IMR-90 (cell line): Measurements from ENCODE around the gene KCNJ6. TPM values are rescaled to one million over a fixed set of nuclear protein-coding genes. Genes with fewer than 3 reads are reported as not detected.

ENCODE experiments used
- ATAC-seq: fragments of 200-7000 bp; cut with Tn5 transposase; 2 replicates; pipeline ENCODE4 v1.9.1; 2020; ENCODE audit warnings: low read depth, mild to moderate bottlenecking, moderate library complexity
- BruUV-seq: library from RNA; stranded (reverse); fragments of 400-500 nt; replicated peaks from 2 replicates; lab custom pipeline; 2021; lab: Mats Ljungman, UMichigan
- CTCF ChIA-PET: fragments of 300-600 bp; formaldehyde crosslinking; extraction: SDS; loops from one replicate; lab custom pipeline; 2021; ENCODE audit warnings: antibody characterized with exemption; lab: Yijun Ruan, JAX
- POLR2A ChIA-PET: fragments of 300-600 bp; sonication (Branson Sonifier 250); formaldehyde crosslinking; loops from one replicate; lab custom pipeline; 2022; ENCODE audit warnings: antibody characterized with exemption; ENCODE audit not compliant: unreplicated experiment; lab: Charles Lee
- DNase-seq: peaks from one replicate; pipeline ENCODE4 v3.0.0; 2013
- H2AFZ ChIP-seq: replicated peaks from 2 replicates; pipeline ENCODE3; 2013; ENCODE audit warnings: low read length, mild to moderate bottlenecking; ENCODE audit not compliant: poor library complexity
- H2AK5ac ChIP-seq: 2 replicates; pipeline ENCODE4 v1.6.1; 2013; ENCODE audit warnings: low read depth, low read length, inconsistent platforms
- H2AK9ac ChIP-seq: replicated peaks from 2 replicates; pipeline ENCODE3; 2013; ENCODE audit warnings: mild to moderate bottlenecking, low read depth, low read length, moderate library complexity; ENCODE audit not compliant: poor library complexity
- H2BK120ac ChIP-seq: 2 replicates; pipeline ENCODE4 v1.6.1; 2013; ENCODE audit warnings: low read depth, low read length, inconsistent platforms
- H2BK15ac ChIP-seq: 3 replicates; pipeline ENCODE4 v1.6.1; 2013; ENCODE audit warnings: low read depth, low read length, inconsistent platforms
- H2BK20ac ChIP-seq: 2 replicates; pipeline ENCODE4 v1.6.1; 2013; ENCODE audit warnings: low read depth, mild to moderate bottlenecking, inconsistent platforms, low read length, moderate library complexity
- H2BK5ac ChIP-seq: 2 replicates; pipeline ENCODE4 v1.6.1; 2013; ENCODE audit warnings: mild to moderate bottlenecking, low read depth, low read length, inconsistent platforms; ENCODE audit not compliant: poor library complexity, severe bottlenecking
- H3K14ac ChIP-seq: replicated peaks from 2 replicates; pipeline ENCODE4 v1.6.1; 2013; ENCODE audit warnings: low read depth, low read length, inconsistent platforms
- H3K18ac ChIP-seq: 2 replicates; pipeline ENCODE4 v1.6.1; 2013; ENCODE audit warnings: low read depth, low read length, control low read depth
- H3K23ac ChIP-seq: 2 replicates; pipeline ENCODE4 v1.6.1; 2013; ENCODE audit warnings: low read depth, low read length, inconsistent platforms
- H3K27ac ChIP-seq: 2 replicates; pipeline ENCODE4 v1.5.1; 2013; ENCODE audit warnings: mild to moderate bottlenecking, control low read depth, low read length; ENCODE audit not compliant: insufficient read depth
- H3K27me3 ChIP-seq: 2 replicates; pipeline ENCODE4 v1.6.1; 2013; ENCODE audit warnings: low read length; ENCODE audit not compliant: control insufficient read depth, insufficient read depth
- H3K36me3 ChIP-seq: 2 replicates; pipeline ENCODE4 v1.6.1; 2013; ENCODE audit warnings: low read length, mixed read lengths; ENCODE audit not compliant: control insufficient read depth, insufficient read depth
- H3K4ac ChIP-seq: 2 replicates; pipeline ENCODE4 v1.6.1; 2013; ENCODE audit warnings: low read depth, low read length, inconsistent platforms
- H3K4me1 ChIP-seq: 2 replicates; pipeline ENCODE4 v1.6.1; 2013; ENCODE audit warnings: low read length, mixed read lengths; ENCODE audit not compliant: control insufficient read depth, insufficient read depth
- H3K4me2 ChIP-seq: 2 replicates; pipeline ENCODE4 v1.6.1; 2013; ENCODE audit warnings: low read depth, mild to moderate bottlenecking, control low read depth, low read length, moderate library complexity
- H3K4me3 ChIP-seq: 2 replicates; pipeline ENCODE4 v1.5.1; 2013; ENCODE audit warnings: low read depth, mild to moderate bottlenecking, control low read depth, low read length, moderate library complexity; ENCODE audit not compliant: insufficient read depth
- H3K56ac ChIP-seq: 2 replicates; pipeline ENCODE4 v1.6.1; 2013; ENCODE audit warnings: low read length, inconsistent platforms; ENCODE audit not compliant: insufficient read depth; ENCODE audit errors: extremely low read depth
- H3K79me1 ChIP-seq, 2 experiments: 2 replicates each; pipeline ENCODE4 v1.6.1; 2013; ENCODE audit warnings: low read length in 2 of 2, inconsistent platforms in 1 of 2, low read depth in 1 of 2
- H3K9ac ChIP-seq: 2 replicates; pipeline ENCODE4 v1.6.1; 2013; ENCODE audit warnings: low read depth, low read length, control low read depth
- H3K9me1 ChIP-seq: 2 replicates; pipeline ENCODE4 v1.6.1; 2013; ENCODE audit warnings: low read length, inconsistent platforms; ENCODE audit not compliant: insufficient read depth
- H3K9me3 ChIP-seq: 2 replicates; pipeline ENCODE4 v1.6.1; 2013; ENCODE audit warnings: low read length; ENCODE audit not compliant: control insufficient read depth, insufficient read depth
- H4K20me1 ChIP-seq: 2 replicates; pipeline ENCODE4 v1.6.1; 2013; ENCODE audit warnings: low read length, inconsistent platforms; ENCODE audit not compliant: insufficient read depth
- H4K5ac ChIP-seq: 2 replicates; pipeline ENCODE4 v1.6.1; 2013; ENCODE audit warnings: mild to moderate bottlenecking, low read depth, low read length, control low read depth
- H4K8ac ChIP-seq, 2 experiments: 2 replicates each; pipeline ENCODE4 v1.6.1; 2013; ENCODE audit warnings: low read depth in 2 of 2, low read length in 2 of 2, control low read depth in 1 of 2, inconsistent platforms in 1 of 2
- H4K91ac ChIP-seq: 2 replicates; pipeline ENCODE4 v1.6.1; 2013; ENCODE audit warnings: low read depth, low read length, inconsistent platforms; ENCODE audit not compliant: insufficient read depth
- ELK1 ChIP-seq: fragments of 150-350 bp; IDR thresholded peaks from 2 replicates; pipeline ENCODE4 v1.6.1; 2016; ENCODE audit warnings: low read depth, mild to moderate bottlenecking, low read length, moderate library complexity, borderline replicate concordance
- FOS ChIP-seq: fragments of 150-350 bp; IDR thresholded peaks from 2 replicates; pipeline ENCODE4 v1.6.1; 2016; ENCODE audit warnings: low read depth, low read length
- MAFK ChIP-seq: IDR thresholded peaks from 2 replicates; pipeline ENCODE4 v1.6.1; 2012; ENCODE audit warnings: low read depth, low read length, improper control_type of control experiment
- MAZ ChIP-seq: IDR thresholded peaks from 2 replicates; pipeline ENCODE4 v1.6.1; 2012; ENCODE audit warnings: low read depth, mild to moderate bottlenecking, low read length, improper control_type of control experiment, moderate library complexity, borderline replicate concordance
- NFE2L2 ChIP-seq: fragments of 150-350 bp; IDR thresholded peaks from 2 replicates; pipeline ENCODE4 v1.6.1; 2016; ENCODE audit warnings: low read depth, mild to moderate bottlenecking, low read length
- POLR2A ChIP-seq: IDR thresholded peaks from 2 replicates; pipeline ENCODE4 v1.6.1; 2012; ENCODE audit warnings: mild to moderate bottlenecking, low read depth, low read length
- RAD21 ChIP-seq: IDR thresholded peaks from 2 replicates; pipeline ENCODE4 v1.6.1; 2012; ENCODE audit warnings: low read length, improper control_type of control experiment
- RFX5 ChIP-seq: IDR thresholded peaks from 2 replicates; pipeline ENCODE4 v1.8.0; 2012; ENCODE audit warnings: low read depth, mild to moderate bottlenecking, low read length, moderate library complexity
- SMC3 ChIP-seq: fragments of 150-350 bp; IDR thresholded peaks from 2 replicates; pipeline ENCODE4 v1.6.1; 2016; ENCODE audit warnings: low read depth, mild to moderate bottlenecking, antibody characterized with exemption, low read length, moderate library complexity
- WGBS, 2 experiments: methylation state at CpG; one replicate each; pipeline versions ENCODE4 v1.1.5 to v1.1.7; 2013; ENCODE audit warnings: missing lambda C conversion rate in 2 of 2; ENCODE audit not compliant: insufficient read length in 1 of 2; ENCODE audit errors: extremely low coverage in 2 of 2; 5-methylcytosine and 5-hydroxymethylcytosine counted together
- dilution Hi-C: fragments of 300-500 bp; cut with HindIII; formaldehyde crosslinking; loops from one replicate; pipeline ENCODE4 v1.14.3; 2018; ENCODE audit warnings: low sequenced_read_pairs; ENCODE audit not compliant: unreplicated experiment
- in situ Hi-C: fragments of 300-500 bp; cut with MboI; formaldehyde crosslinking; loops from 3 replicates; pipeline ENCODE4 v1.14.3; 2019; ENCODE audit warnings: low sequenced_read_pairs, inconsistent platforms, mixed read lengths
- intact Hi-C: fragments of 100-400 bp; cut with micrococcal nuclease; formaldehyde crosslinking; loops from 2 replicates; pipeline ENCODE4 v1.10.0; 2022
- polyA plus RNA-seq, 3 experiments: library from polyadenylated mRNA; depleted of rRNA; stranded (reverse); fragments of >200 nt; gene quantifications; 2 replicates each; pipeline ENCODE4 v1.2.3, GENCODE V29; 2012; ENCODE audit warnings: low replicate concordance in 1 of 3
- total RNA-seq: library from RNA; depleted of rRNA; stranded (reverse); fragments of >200 nt; gene quantifications from 2 replicates; pipeline ENCODE4 v1.2.3, GENCODE V29; 2012

The KCNJ6 gene
- total and polyA plus RNA-seq, 2 of the 4 experiments (the other 2 are of a cell fraction), result under 0.01 to 0.02 TPM

- no peak for TF ChIP-seq POLR2A
Measured at GRCh38 chr21:37751268-37751975, 164.8 kb downstream of the KCNJ6 start (continued).

- no peak overlapping the region for H2AK9ac ChIP-seq
- H3K56ac ChIP-seq, result no peak overlapping the region
- ChIA-PET POLR2A (no interaction called here), CTCF (interaction anchor here (1.2 kb wide), 1 partner anchor 37 kb away, joined by 7 read pairs; no protein-coding TSS in a partner anchor)
- no peak overlapping the region for H3K9ac ChIP-seq
- ATAC-seq, result no peak
- H3K36me3 ChIP-seq, result no peaks in the 10 kb centered on the region
- BruUV-seq, result no TSS peak
- H2BK5ac ChIP-seq, result no peak overlapping the region
- H3K23ac ChIP-seq, result no peak overlapping the region
- peaks cover 49% of the 10 kb centered on the region for H3K27me3 ChIP-seq
- no peak overlapping the region for H4K5ac ChIP-seq
- H3K4me3 ChIP-seq, result no peak overlapping the region
- no peaks in the 10 kb centered on the region for H4K20me1 ChIP-seq
- no peak overlapping the region for H2BK120ac ChIP-seq
- H3K4me2 ChIP-seq, result no peak overlapping the region
- no peak for DNase-seq
- H3K9me3 ChIP-seq, result no peaks in the 10 kb centered on the region
- intact Hi-C loops (no loop called here), in situ Hi-C loops (no loop called here), dilution Hi-C loops (no loop called here)
- H3K4ac ChIP-seq, result no peak overlapping the region
- no peaks in the 10 kb centered on the region for H3K79me1 ChIP-seq
- H2BK15ac ChIP-seq, result no peak overlapping the region
- H3K14ac ChIP-seq, result no peak overlapping the region
- peaks cover 2% of the 10 kb centered on the region for H3K4me1 ChIP-seq
- H3K18ac ChIP-seq, result no peak overlapping the region
- 69% methylated on average over 2 of the region's 9 CpGs; no CpG with 5 or more reads in 1 of the 2 experiments for WGBS, 2 experiments
- H2AFZ ChIP-seq, result no peak overlapping the region
- no peak overlapping the region for H2AK5ac ChIP-seq
- no peak overlapping the region for H3K27ac ChIP-seq
- H3K9me1 ChIP-seq, result no peaks in the 10 kb centered on the region
- no peak overlapping the region for H2BK20ac ChIP-seq
- H4K8ac ChIP-seq, result no peak overlapping the region
- TF ChIP-seq SMC3 (no peak), RAD21 (no peak), NFE2L2 (no peak), MAZ (no peak), RFX5 (no peak), MAFK (no peak), FOS (no peak), ELK1 (no peak)
- H4K91ac ChIP-seq, result no peak overlapping the region
Measured at GRCh38 chr21:37749132-37749531, 167.1 kb downstream of the KCNJ6 start.
